Stromal cell of bone marrow (primary cell): ENCODE measurements around the gene PIAS3.
"Not testable (repeated sequence)": the region's sequence is repeated elsewhere in the genome, so short reads cannot be mapped to it uniquely, and the experiment has no call there.

Source experiments
- DNase-seq: peaks from one replicate; pipeline ENCODE4 v3.0.0-alpha.2; 2012; ENCODE audit warnings: low read depth

Gene PIAS3

GRCh38 chr1:145874646-145875045 lies 15.8 kb upstream of the PIAS3 start:
- no peak for DNase-seq

GRCh38 chr1:145871994-145872924 lies 13.4 kb upstream of the PIAS3 start:
- peak; percentile 24 for DNase-seq

GRCh38 chr1:145868232-145868631 lies 9.4 kb upstream of the PIAS3 start:
- no peak for DNase-seq

GRCh38 chr1:145863282-145864018 lies 4.6 kb upstream of the PIAS3 start:
- no peak for DNase-seq

GRCh38 chr1:145859491-145860023 lies 676 bp upstream of the PIAS3 start:
- peak; percentile 87 for DNase-seq

- no peak for DNase-seq
Measured at GRCh38 chr1:145858238-145858900, 512 bp downstream of the PIAS3 start.

- DNase-seq = no peak
Measured at GRCh38 chr1:145857170-145857569, 1.7 kb downstream of the PIAS3 start.

GRCh38 chr1:145855426-145855948 lies 3.4 kb downstream of the PIAS3 start:
- DNase-seq = no peak

- DNase-seq = no peak
Measured at GRCh38 chr1:145849356-145850160, 9.3 kb downstream of the PIAS3 start.

- no peak for DNase-seq
Measured at GRCh38 chr1:145847827-145848226, 11.1 kb downstream of the PIAS3 start.

GRCh38 chr1:145846201-145846612 lies 12.7 kb downstream of the PIAS3 start:
- DNase-seq = no peak

GRCh38 chr1:145845514-145846161 lies 13.2 kb downstream of the PIAS3 start, which contains the start of gene NUDT17:
Gene NUDT17 (plus strand): TSS chr1:145845630. CDS start chr1:145845641, 11 bp downstream.
- DNase-seq = peak; percentile 35

- no peak for DNase-seq
Measured at GRCh38 chr1:145845144-145845513, 13.8 kb downstream of the PIAS3 start.

- no peak for DNase-seq
Measured at GRCh38 chr1:145843031-145843430, 15.8 kb downstream of the PIAS3 start.

GRCh38 chr1:145837656-145838055 lies 21.2 kb downstream of the PIAS3 start:
- DNase-seq = no peak

GRCh38 chr1:145830810-145831209 lies 28.1 kb downstream of the PIAS3 start:
- not testable (repeated sequence) for DNase-seq

- DNase-seq = no peak
Measured at GRCh38 chr1:145828367-145829026, 30.4 kb downstream of the PIAS3 start.

- DNase-seq = no peak
Measured at GRCh38 chr1:145827966-145828365, 30.9 kb downstream of the PIAS3 start.

GRCh38 chr1:145826030-145826429 lies 32.9 kb downstream of the PIAS3 start:
- no peak for DNase-seq

GRCh38 chr1:145824499-145824842 lies 34.4 kb downstream of the PIAS3 start:
- DNase-seq = no peak
